HepG2 (cell line): ENCODE results near the gene IL1RAPL1. TPM values are rescaled to one million over a fixed set of nuclear protein-coding genes. Genes with fewer than 3 reads are reported as not detected.

ENCODE experiments used
- AGO1 ChIP-seq: fragments of 200-400 bp; formaldehyde crosslinking; IDR thresholded peaks from 2 replicates; pipeline ENCODE4 v1.6.1; 2017; ENCODE audit warnings: mild to moderate bottlenecking, low read depth, low read length, moderate library complexity; ENCODE audit not compliant: poor library complexity, severe bottlenecking
- FOXJ3 ChIP-seq: sonication (generic); formaldehyde crosslinking; IDR thresholded peaks from 2 replicates; pipeline ENCODE4 v1.4.0; 2020; ENCODE audit warnings: missing genetic modification reagents, mild to moderate bottlenecking, borderline replicate concordance
- FOXM1 ChIP-seq: sonication (generic); formaldehyde crosslinking; IDR thresholded peaks from 2 replicates; pipeline ENCODE4 v1.5.0; 2020; ENCODE audit warnings: missing genetic modification reagents
- MATR3 ChIP-seq: sonication (generic); formaldehyde crosslinking; IDR thresholded peaks from 2 replicates; pipeline ENCODE4 v1.4.0; 2020; ENCODE audit warnings: missing genetic modification reagents
- POLR2AphosphoS5 ChIP-seq: IDR thresholded peaks from 2 replicates; pipeline ENCODE4 v1.6.1; 2012; ENCODE audit warnings: low read depth, low read length
- TBX2 ChIP-seq: sonication (generic); formaldehyde crosslinking; IDR thresholded peaks from 2 replicates; pipeline ENCODE4 v1.5.0; 2020; ENCODE audit warnings: missing genetic modification reagents, mild to moderate bottlenecking, borderline replicate concordance
- TEAD3 ChIP-seq: optimal IDR thresholded peaks from 2 replicates; pipeline ENCODE3; 2016; ENCODE audit warnings: borderline replicate concordance
- YEATS2 ChIP-seq: sonication (generic); formaldehyde crosslinking; IDR thresholded peaks from 2 replicates; pipeline ENCODE4 v1.4.0; 2020; ENCODE audit warnings: missing genetic modification reagents, borderline replicate concordance
- ZBED4 ChIP-seq: sonication (generic); formaldehyde crosslinking; IDR thresholded peaks from 2 replicates; pipeline ENCODE4 v1.4.0; 2020; ENCODE audit warnings: missing genetic modification reagents, borderline replicate concordance
- ZFAT ChIP-seq: sonication (generic); formaldehyde crosslinking; conservative IDR thresholded peaks from 2 replicates; pipeline ENCODE4 v1.8.1; 2023; ENCODE audit warnings: missing genetic modification reagents, inconsistent platforms
- ZFP36L1 ChIP-seq: sonication (generic); formaldehyde crosslinking; IDR thresholded peaks from 2 replicates; pipeline ENCODE4 v1.8.0; 2022; ENCODE audit warnings: mild to moderate bottlenecking, missing genetic modification reagents, moderate library complexity
- ZNF276 ChIP-seq: sonication (generic); formaldehyde crosslinking; IDR thresholded peaks from 2 replicates; pipeline ENCODE4 v1.4.0; 2020; ENCODE audit warnings: mild to moderate bottlenecking, low read depth, missing genetic modification reagents
- ZNF30 ChIP-seq: sonication (generic); formaldehyde crosslinking; IDR thresholded peaks from 2 replicates; pipeline ENCODE4 v1.5.0; 2020; ENCODE audit warnings: mild to moderate bottlenecking, missing genetic modification reagents
- ZNF569 ChIP-seq: sonication (generic); formaldehyde crosslinking; IDR thresholded peaks from 2 replicates; pipeline ENCODE4 v1.5.0; 2020; ENCODE audit warnings: mild to moderate bottlenecking, missing genetic modification reagents, moderate library complexity, borderline replicate concordance
- polyA plus RNA-seq, 8 experiments: library from polyadenylated mRNA; depleted of rRNA in 3 of 8; stranded (reverse) in 7 of 8; unstranded in 1 of 8; fragments of >200 nt; fragmentation: Illumina TruSeq in 4 of 8; extraction: Trizol in 4 of 8; gene quantifications; 2 replicates each; pipeline versions ENCODE4 v1.2.1 to v1.2.3, GENCODE V29; 2011 to 2016; ENCODE audit warnings: low read depth in 4 of 8, missing spikeins in 1 of 8, mixed read lengths in 1 of 8; ENCODE audit not compliant: insufficient read depth in 1 of 8
- total RNA-seq, 5 experiments: library from RNA; depleted of rRNA; stranded (reverse); fragments of >200 nt; fragmentation: Illumina TruSeq; extraction: Trizol; gene quantifications; 2 replicates each; pipeline ENCODE4 v1.2.3, GENCODE V29; 2016; ENCODE audit warnings: low read depth in 1 of 5

IL1RAPL1 gene
- total and polyA plus RNA-seq, 2 of the 13 experiments (the other 11 are each of a cell fraction or from before 2014, with no cell fraction given) = 0.04 TPM; not detected in 1

DNA sequence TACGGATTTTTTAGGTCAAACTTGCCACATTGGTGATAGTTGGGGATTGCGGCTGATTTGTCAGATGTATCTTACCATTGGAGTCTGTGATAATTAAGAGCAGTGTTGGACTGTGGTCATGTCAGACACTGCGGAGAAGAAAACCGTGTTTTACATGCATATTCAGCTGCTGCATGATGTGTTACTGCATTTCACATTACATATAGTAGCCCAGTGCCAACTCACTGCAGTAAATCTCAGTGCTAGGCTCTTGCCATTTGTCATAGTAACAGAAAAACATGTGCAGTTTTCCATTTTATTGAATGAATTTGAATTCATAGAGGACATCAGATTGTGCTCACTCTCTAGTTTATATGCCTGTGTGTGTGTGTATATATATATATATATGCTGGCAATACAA lies 543.7 kb downstream of the IL1RAPL1 start (continued):
- TF ChIP-seq ZBED4 (CRISPR knock-in tag) = no peak
- no peak for TF ChIP-seq TBX2 (CRISPR knock-in tag)
- no peak for TF ChIP-seq FOXM1 (CRISPR knock-in tag)
- TF ChIP-seq YEATS2 (CRISPR knock-in tag) = no peak
- TF ChIP-seq ZFAT = no peak
- TF ChIP-seq ZFP36L1 (CRISPR knock-in tag) = no peak
- no peak for TF ChIP-seq FOXJ3 (CRISPR knock-in tag)
- no peak for TF ChIP-seq ZNF276 (CRISPR knock-in tag)
- no peak for TF ChIP-seq POLR2AphosphoS5
- no peak for TF ChIP-seq ZNF569 (CRISPR knock-in tag)
- TF ChIP-seq AGO1 = no peak
- TF ChIP-seq MATR3 (CRISPR knock-in tag) = no peak
- TF ChIP-seq TEAD3 (CRISPR knock-in tag) = no peak
- TF ChIP-seq ZNF30 = no peak
- TF ChIP-seq, all 625 proteins: peak for 0
